Inflammatory macrophage treated with lipopolysaccharide for 1 hour (primary cell): ENCODE results near the gene PCSK7.
"Not testable (repeated sequence)": the region's sequence is repeated elsewhere in the genome, so short reads cannot be mapped to it uniquely, and the experiment has no call there.

ENCODE experiments used
- DNase-seq, 2 donors: peaks; one replicate each; pipeline ENCODE4 v3.0.0-alpha.2; 2020 to 2022

Gene PCSK7

GRCh38 chr11:117231842-117232091 is at the start of gene PCSK7:
PCSK7 (minus strand) TSS chr11:117232073; CDS start chr11:117229844, 2,229 bp downstream.
- DNase-seq = no peak

- no peak for DNase-seq
Observed at GRCh38 chr11:117281159-117281558, 49.3 kb upstream of the PCSK7 start.

GRCh38 chr11:117279711-117280376 is 48.0 kb upstream of the PCSK7 start:
- DNase-seq = no peak

- peak in 1 of 2 donors; percentile 39 for DNase-seq
Observed at GRCh38 chr11:117278347-117278746, 46.5 kb upstream of the PCSK7 start.

GRCh38 chr11:117273550-117274289 is 41.8 kb upstream of the PCSK7 start:
- no peak for DNase-seq

GRCh38 chr11:117272175-117272574 is 40.3 kb upstream of the PCSK7 start:
- DNase-seq = peak in 1 of 2 donors; percentile 1

- DNase-seq = no peak
Observed at GRCh38 chr11:117271208-117271607, 39.3 kb upstream of the PCSK7 start.

GRCh38 chr11:117269856-117270255 is 38.0 kb upstream of the PCSK7 start:
- DNase-seq = no peak

- DNase-seq = no peak
Observed at GRCh38 chr11:117265745-117266144, 33.9 kb upstream of the PCSK7 start.

- DNase-seq = not testable (repeated sequence)
Observed at GRCh38 chr11:117264624-117265323, 32.9 kb upstream of the PCSK7 start.

GRCh38 chr11:117259417-117259816 is 27.5 kb upstream of the PCSK7 start:
- no peak for DNase-seq

- no peak for DNase-seq
Observed at GRCh38 chr11:117258576-117258975, 26.7 kb upstream of the PCSK7 start.

- peak in 1 of 2 donors; percentile 16 for DNase-seq
Observed at GRCh38 chr11:117256573-117256972, 24.7 kb upstream of the PCSK7 start.

- no peak for DNase-seq
Observed at GRCh38 chr11:117255966-117256365, 24.1 kb upstream of the PCSK7 start.

GRCh38 chr11:117251506-117251905 is 19.6 kb upstream of the PCSK7 start:
- no peak for DNase-seq

GRCh38 chr11:117249571-117249970 is 17.7 kb upstream of the PCSK7 start:
- no peak for DNase-seq

GRCh38 chr11:117248341-117248740 is 16.5 kb upstream of the PCSK7 start:
- DNase-seq = no peak

GRCh38 chr11:117239295-117239694 is 7.4 kb upstream of the PCSK7 start:
- DNase-seq = no peak

- no peak for DNase-seq
Observed at GRCh38 chr11:117238221-117238620, 6.3 kb upstream of the PCSK7 start.

- DNase-seq = no peak
Observed at GRCh38 chr11:117232911-117233409, 1.1 kb upstream of the PCSK7 start.

GRCh38 chr11:117232092-117232878 is 412 bp upstream of the PCSK7 start, which contains the start of gene RNF214:
RNF214 (plus strand) TSS chr11:117232671; CDS start chr11:117234273, 1,602 bp downstream.
- DNase-seq = peak; percentile 57 to 78

- DNase-seq = peak in 1 of 2 donors; percentile 0
Observed at GRCh38 chr11:117230999-117231841, 653 bp downstream of the PCSK7 start.
